ENCODE results near the gene HTT-AS.
"Not testable (repeated sequence)": the region's sequence is repeated elsewhere in the genome, so short reads cannot be mapped to it uniquely, and the experiment has no call there.

HTT-AS gene

DNA sequence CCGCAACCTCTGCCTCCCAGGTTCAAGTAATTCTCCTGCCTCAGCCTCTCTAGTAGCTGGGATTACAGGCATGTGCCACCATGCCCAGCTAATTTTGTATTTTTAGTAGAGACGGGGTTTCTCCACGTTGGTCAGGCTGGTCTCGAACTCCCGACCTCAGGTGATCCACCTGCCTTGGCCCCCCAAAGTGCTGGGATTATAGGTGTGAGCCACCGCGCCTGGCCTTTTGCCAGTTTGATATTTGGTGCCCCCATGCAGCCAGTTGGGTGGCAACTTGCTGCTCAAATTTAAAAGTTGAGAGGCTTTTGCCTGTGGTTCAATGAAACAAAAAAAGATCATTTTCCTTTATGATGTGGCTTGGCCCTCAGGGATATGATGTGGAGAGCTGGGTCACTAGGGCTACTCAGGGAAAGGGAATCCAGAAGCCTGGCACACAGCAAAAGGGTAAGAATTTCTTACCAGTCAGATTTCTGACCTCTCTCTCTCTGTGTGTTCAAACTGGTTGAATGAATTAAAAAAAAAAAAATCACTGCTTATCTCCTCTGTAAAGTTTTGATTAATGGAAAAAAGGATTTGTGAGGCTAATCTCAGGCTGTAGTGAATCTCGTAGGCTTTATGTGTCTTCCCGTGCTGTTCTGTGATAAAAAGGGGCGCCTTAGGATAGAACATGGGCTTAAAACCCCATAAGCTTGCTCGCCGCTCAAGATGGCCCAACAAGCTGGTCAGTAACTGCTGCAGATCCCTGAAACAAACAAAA is 23.0 kb downstream of the HTT-AS start:
- DNase-seq: not testable (repeated sequence)

DNA sequence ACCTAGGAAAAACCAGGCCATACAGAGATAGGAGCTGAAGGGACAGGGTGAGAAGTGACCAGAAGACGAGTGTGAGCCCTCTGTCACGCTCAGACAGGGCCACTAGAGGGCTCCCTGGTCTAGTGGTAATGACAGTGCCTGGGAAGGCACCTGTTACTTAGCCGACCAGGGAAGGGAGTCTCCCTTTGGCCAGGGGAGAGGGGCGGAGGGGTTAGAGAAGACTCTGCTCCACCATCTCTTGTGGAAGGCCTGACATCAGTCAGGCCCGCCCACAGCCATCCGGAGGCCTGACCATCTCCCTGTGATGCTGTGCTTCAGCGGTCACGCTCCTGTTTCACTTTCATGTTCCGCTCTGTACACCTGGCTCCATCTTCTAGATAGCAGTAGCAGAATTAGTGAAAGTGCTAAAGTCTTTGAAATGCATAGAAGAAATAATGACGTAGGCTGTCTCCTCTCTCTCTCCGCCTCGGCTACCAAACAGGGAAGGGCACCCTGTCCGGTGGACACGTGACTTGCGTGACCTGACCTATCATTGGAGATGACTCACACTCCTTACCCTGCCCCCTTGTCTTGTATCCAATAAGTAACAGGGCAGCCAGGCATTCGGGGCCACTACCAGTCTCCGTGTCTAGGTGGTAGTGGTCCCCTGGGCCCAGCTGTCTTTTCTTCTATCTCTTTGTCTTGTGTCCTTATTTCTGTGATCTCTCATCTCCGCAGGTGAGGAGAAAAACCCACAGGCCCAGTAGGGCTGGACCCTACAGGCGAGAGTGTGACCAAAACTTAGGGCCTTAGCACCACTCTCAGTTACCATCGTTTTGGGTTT is 26.7 kb downstream of the HTT-AS start:
- DNase-seq: peak; percentile 50 to 65

DNA sequence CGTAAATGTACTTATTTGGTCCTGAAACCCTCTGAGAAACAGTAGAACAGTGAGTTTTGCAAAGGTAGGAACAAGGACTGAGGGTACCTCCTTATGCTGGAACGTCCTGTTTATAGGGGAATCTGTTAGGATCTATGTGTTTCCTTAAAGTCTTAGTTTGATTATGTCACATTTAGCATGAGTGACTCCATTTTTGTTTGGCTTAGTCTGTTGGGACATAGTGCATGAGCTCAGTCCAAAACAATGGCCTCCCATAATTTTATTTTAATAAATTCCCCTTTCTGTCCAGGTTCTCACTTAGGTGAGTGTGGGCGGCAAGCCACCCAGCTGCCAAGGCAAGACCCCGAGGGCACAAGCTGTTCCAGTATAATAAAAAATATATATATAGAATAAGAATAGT is 27.7 kb downstream of the HTT-AS start:
- DNase-seq: no peak

DNA sequence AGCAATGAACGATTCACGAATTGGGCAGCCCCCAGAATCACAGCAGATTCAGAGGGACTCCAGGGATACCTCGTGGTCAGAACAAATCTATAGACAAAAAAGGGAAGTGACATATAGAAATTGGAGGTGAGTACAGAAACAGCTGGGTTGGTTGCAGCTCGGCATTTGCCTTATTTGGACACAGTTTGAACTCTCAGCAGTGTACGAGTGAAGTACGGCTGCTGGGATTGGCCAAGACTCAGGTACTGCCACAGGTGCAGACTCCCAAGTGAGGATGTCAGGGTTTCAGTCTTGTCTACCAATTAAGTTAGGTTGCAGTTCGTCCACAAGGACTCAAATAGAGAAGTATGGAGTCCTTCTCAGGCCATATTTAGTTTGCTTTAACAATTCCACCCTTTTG is 28.2 kb downstream of the HTT-AS start:
- no peak for DNase-seq

DNA sequence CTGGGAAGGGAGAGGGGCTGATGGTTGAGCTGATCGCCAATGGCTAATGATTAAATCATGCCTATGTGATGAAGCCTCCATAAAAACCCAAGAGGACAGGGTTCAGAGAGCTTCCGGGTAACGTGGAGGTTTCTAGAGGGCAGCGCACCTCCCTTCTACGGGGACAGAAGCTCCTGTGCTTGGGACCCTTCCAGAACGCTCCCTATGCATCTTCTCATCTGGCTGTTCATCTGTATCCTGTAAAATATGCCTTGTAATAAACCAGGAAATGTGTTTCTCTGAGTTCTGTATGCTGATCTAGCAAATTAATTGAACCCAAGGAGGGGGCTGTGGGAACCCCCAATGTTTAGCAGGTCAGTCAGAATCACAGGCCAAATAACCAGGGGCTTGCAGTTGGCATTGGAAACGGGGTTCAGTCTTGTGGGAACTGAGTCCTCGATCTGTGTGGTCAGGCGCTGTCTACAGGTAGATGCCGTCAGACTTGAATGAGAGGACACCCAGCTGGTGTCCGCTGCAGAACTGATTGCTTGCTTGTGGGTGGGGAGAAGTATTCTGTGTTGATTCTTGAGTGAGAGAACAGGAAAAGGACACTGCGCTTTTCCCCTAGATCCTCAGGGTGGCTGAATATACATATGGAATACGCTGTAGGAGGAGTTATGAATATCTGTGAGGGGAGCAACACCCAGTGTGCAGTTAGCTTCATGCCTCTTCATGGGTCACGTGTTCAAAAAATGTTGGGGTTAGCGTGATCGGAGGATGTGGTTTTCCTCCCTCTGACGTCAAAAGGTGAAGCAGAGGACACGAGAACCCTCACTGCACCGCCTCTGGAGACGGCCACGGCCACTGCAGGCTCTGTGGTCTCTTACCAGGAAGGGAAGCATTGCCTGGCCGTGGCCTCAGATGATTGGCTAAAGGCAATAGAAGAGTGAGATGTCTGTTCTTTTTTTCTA is 29.2 kb downstream of the HTT-AS start:
- DNase-seq: peak; percentile 15 to 64

DNA sequence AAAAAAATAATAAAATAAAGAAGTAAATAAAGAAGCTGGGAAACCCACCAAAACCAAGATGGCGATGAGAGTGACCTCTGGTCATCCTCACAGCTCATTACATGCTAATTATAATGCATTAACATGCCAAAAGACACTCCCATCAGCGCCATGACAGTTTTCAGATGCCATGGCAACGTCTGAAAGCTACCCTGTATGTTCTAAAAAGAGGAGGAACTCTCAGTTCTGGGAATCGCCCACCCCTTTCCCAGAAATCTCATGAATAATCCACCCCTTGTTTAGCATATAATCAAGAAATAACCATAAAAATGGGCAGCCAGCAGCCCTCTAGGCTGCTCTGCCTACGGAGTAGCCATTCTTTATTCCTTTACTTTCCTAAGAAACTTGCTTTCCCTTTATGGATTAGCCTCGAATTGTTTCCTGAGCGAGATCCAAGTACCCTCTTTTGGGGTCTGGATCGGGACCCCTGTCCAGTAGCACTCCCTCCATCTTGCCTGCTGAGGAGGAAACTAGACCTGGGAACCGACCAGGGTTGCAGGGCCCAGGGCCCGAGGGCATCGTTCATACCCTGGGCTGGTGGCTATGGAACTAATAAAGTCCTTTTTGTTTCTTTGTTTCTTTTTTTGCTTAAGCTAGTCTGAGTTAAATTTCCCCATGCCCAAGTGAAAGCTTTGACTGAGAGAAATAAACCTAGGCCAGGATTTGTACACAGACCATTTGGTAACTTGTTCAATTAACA is 30.9 kb downstream of the HTT-AS start:
- DNase-seq: no peak

DNA sequence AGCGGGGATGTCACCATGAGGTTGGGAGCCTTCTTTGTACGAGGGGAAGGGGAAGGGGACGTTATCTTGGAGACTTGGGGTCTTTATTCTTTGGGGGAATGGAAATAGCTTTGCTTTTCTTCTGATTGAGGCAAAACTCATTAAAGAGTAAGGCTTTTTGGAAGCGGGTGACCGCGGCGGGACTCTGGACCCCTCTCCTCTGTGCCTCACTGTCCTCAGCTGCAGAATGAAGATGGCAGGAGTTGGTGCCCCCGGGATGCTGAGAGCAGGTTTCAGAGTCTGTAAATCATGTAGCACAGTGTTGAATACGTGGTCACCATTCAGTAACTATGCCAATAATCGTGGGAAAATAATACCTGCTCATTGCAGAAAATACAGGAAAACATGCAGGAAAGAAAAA is 32.1 kb downstream of the HTT-AS start:
- no peak for DNase-seq

DNA sequence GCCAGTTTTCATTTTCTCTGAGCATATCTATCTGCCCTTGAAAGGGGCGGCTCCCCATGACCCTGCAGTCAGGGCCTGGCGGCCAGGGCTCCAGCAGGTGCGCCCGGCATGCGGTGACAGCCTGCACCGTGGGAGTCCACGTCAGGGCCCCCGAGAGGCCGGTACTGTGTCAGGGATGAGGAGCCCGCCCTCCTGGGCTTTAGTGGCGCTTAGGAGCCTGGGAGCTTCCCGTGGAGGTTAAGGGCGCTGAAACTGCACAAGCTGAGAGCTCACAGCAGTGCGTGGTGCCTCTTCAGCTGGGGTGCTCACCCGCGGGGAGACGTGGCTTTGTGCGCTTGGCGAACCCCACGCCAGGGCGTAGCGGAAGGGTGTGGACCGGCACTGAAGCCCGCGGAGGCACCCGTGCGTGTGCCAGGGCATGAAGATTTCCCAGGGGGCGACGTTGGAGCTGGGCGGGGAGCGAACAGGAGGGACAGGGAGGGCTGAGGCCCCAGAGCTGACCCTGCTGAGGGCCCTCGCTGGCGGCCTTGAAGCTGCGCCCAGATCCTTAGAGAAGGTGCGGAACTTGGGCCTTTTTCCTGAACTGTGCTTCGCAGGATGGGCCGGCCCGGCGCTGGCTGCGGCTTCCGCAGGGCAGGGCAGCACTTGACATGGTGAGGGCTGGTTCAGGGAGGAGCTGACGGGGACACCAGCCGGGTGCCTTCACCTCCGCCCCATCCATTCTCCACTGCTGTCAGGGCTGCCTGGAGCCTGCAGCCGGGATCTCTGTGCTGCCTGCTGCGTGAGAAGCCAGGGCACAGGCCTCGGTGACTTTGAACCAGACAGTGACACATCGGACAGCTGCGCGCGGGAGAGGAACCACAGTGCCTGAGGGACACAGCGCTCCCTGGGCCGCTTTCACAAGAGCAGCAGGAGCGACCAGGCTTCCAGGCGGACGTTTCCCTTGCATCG is 32.9 kb downstream of the HTT-AS start:
- peak; percentile 20 to 32 for DNase-seq

DNA sequence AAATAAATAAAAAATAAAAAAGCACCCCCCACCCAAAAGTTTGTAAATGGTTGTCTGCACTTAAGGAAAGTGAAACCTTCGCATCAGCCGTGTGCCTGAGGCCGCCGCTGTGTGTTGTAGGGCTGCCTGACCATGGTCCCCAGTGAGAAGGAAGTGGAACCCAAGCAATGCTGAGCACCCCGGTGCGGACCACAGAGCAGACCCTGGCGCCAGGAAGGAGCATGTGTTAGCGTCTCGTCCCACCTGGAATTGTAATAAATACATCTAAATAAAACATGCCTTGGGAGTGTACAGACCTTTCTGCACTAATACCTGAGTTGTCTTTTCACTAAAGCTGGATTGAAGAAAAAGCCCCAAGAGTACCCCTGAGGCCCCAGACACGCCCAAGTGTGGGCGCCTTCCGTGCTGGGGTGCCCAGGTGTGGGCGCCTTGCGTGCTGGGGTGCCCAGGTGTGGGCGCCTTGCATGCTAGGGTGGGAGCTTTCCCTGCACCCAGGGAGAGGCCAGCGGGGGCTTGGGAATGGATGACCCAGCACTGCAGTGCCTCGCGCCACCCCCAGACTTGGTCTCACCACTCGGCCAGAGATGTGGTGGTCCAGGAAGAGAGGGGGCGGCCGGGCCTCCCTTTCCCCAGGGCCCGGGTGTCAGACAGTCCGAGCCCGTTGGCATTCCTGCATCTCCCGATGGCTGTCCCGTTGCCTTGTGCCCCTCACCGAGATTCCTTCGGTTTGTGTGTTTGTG is 33.7 kb downstream of the HTT-AS start:
- DNase-seq: no peak

DNA sequence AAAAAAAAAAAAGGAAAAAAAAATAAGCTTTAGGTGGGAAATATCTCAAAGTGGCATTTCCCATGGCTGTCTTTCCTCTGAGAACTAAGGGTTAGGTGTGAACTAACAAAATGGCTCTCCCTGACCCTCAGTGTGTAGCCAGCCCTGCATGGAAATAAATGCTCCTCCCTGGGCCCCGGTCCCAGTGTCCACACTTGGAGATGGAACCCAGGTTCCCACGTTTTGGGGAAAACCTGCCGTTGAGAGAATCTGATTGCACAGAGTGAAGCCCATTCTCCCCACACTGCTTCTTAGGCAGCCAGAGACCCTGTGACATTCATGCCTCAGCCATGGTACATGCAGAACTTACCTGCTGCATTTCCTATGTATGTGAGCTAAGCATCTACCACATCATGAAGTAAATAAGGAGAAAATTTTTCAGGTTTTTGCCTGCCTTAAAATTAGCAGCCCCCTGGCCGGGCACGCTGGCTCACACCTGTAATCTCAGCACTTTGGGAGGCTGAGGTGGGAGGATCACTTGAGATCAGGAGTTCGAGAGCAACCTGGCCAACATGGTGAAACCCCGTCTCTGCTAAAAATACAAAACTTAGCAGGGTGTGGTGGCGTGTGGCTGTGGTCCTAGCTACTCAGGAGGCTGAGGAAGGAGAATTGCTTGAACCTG is 34.5 kb downstream of the HTT-AS start:
- no peak for DNase-seq

DNA sequence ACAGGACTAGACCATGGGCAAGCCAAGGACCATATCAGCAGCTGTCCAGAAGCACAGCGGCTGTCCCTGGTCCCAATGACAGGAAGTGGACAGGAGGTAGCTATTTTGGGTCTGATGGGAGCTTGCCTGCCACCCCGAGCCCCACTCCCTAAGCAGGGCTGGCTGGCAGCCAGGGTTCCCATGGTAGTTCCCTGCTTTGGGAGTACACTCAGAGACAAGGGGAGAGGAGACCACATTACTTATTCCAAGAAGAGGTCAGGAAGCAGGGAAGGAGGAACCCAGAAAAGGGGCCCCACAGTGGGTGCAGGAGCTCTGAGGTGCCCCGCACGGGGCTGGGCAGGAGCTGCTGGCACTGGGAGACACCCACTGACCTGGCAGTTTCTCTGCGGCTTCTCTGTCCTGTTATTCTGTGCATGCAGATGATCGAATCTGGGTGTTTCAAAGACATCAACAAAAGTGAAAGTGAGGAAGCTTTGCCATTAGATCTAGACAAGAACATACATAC is 36.3 kb downstream of the HTT-AS start:
- no peak for DNase-seq

DNA sequence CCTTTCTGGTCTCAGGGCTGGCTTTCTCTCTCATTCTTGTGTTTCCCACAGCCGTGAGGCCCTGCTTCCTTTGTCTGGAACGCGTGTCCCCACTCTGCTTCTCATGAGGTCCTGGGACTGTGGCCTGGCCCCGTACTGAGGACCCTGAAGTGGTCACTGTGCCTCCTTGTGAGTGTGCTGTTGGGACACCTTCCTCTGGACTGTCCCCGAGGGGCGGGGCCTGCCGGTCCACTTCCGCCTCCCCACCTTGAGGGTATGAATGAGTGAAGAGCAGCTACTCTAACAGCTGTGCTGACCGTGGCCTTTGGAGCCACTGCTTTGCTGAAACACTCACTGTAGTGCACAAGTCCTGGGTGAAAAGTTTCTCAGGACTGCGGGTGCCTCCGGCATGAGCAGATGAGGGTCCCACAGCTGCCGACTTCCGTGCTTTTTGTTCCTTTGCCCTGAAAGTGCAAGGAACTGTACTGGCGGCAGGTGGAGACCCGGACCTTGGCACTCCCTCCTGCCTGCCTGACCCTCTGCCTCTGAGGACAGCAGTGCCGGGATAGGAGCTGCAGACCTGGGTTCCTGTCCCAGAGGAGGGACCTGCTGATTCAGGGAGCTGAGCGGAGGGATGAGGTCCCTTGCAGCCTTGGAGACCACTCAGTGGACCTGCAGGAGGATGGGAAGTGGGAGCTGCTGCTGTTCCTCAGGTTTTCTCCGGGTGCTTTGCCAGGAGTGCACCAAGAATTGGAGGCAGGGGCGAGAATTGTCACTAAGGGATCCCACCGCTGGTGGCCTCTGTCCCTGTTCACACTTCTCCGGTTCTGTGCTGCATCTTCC is 38.0 kb downstream of the HTT-AS start:
- DNase-seq: no peak

DNA sequence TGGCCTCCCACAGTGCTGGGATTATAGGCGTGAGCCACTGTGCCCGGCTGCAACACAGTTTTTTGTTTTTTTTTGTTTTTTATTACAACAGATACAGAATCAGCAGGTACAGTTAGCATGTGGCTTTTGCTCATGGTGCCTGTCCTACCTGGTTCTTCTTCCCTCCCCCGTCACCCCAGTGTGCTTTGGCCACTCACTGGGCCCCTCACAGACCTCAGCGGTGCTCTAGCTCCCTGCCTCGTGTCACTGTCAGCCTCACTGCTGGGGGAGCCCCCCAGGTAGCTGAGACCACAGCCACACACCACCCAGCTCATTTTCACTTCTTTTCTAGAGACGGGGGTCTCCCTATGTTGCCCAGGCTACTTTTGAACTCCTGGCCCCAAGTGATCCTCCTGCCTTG is 38.7 kb downstream of the HTT-AS start:
- no peak for DNase-seq

DNA sequence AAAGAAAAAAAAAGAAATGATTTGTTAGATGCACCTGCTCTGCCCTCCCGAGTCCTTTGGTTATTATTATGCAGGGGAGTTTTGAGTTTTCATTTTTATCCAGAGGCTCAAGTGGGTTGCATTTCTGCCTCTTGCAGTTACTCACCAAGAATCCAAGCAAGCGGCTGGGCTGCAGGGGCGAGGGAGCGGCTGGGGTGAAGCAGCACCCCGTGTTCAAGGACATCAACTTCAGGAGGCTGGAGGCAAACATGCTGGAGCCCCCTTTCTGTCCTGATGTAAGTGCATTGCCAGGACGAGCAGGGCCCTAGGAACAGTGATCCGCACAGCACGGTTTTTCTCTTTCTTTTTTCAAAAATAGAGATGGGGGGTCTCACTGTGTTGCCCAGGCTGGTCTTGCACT is 39.1 kb downstream of the HTT-AS start:
- no peak for DNase-seq

DNA sequence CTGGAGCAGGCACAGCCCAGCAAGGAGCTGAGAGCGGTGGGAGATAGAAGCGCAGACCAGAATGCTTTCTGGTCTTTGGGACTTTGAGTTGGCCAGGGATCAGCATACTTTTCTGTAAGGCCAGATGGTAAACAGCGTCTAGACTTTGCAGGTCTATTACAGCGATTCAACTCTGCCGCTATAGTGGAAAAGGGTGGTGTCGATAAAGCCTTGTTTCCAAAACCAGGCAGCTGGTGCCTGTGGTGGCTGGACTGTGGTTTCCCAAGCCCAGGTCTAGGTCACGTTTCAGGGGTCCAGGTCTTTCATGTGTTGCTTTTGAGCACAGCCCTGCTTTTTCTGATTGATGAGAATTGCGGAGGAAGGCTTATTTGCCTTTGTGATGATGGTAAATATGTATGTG is 40.1 kb downstream of the HTT-AS start:
- DNase-seq: no peak

DNA sequence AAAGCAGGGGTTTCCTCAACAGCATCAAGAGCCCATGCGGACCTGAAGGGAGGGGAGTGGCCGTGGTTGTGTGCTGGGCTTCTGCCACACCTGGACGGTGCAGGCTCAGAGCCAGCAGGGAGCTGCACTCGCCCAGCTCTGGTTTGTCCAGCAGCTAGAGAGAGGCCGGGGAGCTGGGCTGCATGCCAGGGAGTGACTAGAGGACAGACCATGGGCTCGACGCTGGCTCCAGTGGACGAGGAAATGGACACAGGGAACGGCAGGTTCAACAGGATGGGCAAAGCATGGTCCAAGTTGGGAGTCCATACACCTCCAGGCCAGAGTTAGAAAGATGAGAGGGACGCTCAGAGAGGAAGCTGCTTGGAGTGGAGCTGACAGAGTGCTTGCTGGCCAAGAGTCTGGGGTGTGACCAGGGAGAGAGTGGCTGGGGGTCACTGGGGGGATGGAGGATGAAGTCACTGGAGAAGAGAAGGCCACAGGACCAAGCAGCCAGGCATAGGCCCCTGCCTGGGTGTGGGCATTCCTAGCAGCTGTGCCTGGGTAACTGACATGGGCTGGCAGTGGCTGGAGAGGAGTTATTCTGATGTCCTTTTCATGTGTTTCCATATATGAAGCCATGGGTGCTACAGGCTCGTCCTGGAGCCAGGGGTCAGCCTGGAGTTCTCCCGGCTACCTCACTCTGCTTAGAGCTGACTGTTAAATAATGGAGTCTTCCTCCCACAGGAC is 42.8 kb downstream of the HTT-AS start:
- no peak for DNase-seq

DNA sequence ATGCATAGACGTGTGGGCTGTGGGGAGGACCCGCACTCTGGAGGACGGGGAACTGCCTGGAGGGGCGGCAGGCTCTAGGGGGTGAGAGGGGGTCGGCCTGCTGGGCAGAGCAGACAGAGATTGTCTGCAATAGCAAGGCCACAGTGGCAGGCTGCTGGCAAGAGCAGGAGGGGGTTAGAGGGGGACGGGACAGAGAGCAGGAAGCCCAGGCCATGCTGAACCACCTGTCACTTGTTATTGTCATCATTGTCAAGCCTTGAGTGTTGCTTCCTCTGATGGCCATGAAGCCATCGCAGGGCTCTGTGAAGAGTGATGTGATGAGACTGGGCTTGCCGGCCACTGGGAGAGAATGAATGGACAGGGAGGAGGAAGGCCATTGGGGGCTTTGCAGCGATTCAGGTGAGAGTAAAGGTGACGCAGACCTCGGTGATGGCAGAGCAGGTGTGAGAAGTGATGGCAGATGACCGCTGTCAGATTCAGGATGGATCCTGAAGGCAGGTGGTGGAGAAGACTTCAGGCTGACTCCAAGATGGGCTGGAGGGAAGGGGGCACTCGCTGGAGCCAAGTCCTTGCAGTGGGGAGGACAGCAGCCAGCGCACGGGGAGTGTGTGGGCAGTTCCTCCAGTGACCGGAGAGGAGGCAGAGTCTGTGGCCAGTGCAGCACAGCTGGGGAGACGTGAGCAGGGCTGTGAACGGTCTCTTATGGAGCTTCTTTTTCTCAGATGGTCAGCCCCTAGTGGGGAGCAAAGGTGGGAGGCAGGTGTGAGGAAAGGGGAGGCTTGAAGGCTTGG is 43.6 kb downstream of the HTT-AS start:
- DNase-seq: no peak

Data from stimulated activated CD4-positive, alpha-beta T cell treated with anti-CD3 and anti-CD28 coated beads, Interleukin-4, amount 100 ng/mL, for 4 hours (primary cell).